Ovary (tissue), 9 donors: Measurements from ENCODE around the gene PCDHGA11. TPM values are rescaled to one million over a fixed set of nuclear protein-coding genes. Genes with fewer than 3 reads are reported as not detected.
"Not testable (repeated sequence)": the region's sequence is repeated elsewhere in the genome, so short reads cannot be mapped to it uniquely, and the experiment has no call there.

ENCODE experiments used
- DNase-seq, 5 donors: peaks; one replicate each; pipeline ENCODE4 v3.0.0-alpha.2; 2019 to 2020
- H3K27ac ChIP-seq, 2 donors: fragments of 200-600 bp; one replicate each; pipeline versions ENCODE4 v1.5.1 to v1.8.0; 2019 to 2022
- H3K27me3 ChIP-seq: fragments of 200-600 bp; one replicate; pipeline ENCODE4 v1.8.0; 2022
- H3K36me3 ChIP-seq: fragments of 200-600 bp; sonication (generic); one replicate; pipeline ENCODE4 v1.5.1; 2019
- H3K4me1 ChIP-seq: one replicate; pipeline ENCODE4 v1.8.1; 2013; ENCODE audit warnings: mild to moderate bottlenecking, moderate library complexity; ENCODE audit not compliant: insufficient read depth
- H3K4me3 ChIP-seq: fragments of 200-600 bp; sonication (generic); one replicate; pipeline ENCODE4 v1.5.1; 2017
- H3K9me3 ChIP-seq, 2 donors: fragments of 200-600 bp in 1 of 2; sonication (generic) in 1 of 2; one replicate each; pipeline versions ENCODE4 v1.5.1 to v1.8.1; 2013 to 2019; ENCODE audit warnings: mild to moderate bottlenecking in 1 of 2, moderate library complexity in 1 of 2
- EP300 ChIP-seq: sonication (generic); formaldehyde crosslinking; IDR thresholded peaks from one replicate; pipeline ENCODE4 v1.6.1; 2017; ENCODE audit warnings: antibody characterized with exemption
- POLR2A ChIP-seq: fragments of 450-650 bp; IDR thresholded peaks from one replicate; pipeline ENCODE4 v1.6.1; 2017; ENCODE audit warnings: antibody characterized with exemption, mild to moderate bottlenecking, moderate library complexity
- WGBS, 3 donors: extraction: QIAGEN DNeasy Blood & Tissue Kit in 1 of 3; methylation state at CpG; one replicate each; pipeline versions ENCODE4 v1.1.5 to v1.1.7; 2013 to 2017; 5-methylcytosine and 5-hydroxymethylcytosine counted together
- intact Hi-C, 4 donors: fragments of 100-400 bp; cut with DNase I; formaldehyde crosslinking; loops; one replicate each; pipeline versions ENCODE4 v1.11.0 to v1.15.1; 2022 to 2023
- polyA plus RNA-seq, 2 donors: library from polyadenylated mRNA; stranded (reverse); fragments of 200-250 nt in 1 of 2; fragments of 350-450 nt in 1 of 2; fragmentation: Illumina TruSeq in 1 of 2; extraction: RNeasy Lipid Tissue Mini Kit (QIAGEN cat#74804) in 1 of 2; gene quantifications; one replicate each; pipeline ENCODE4 v1.2.3, GENCODE V29; 2013 to 2014
- total RNA-seq, 7 donors: library from RNA; depleted of rRNA in 2 of 7; stranded (reverse); fragments of >200 nt in 2 of 7; fragmentation: NEBNext Ultra II Directional in 3 of 7; extraction: Animal tissue kit (Norgen Biotek cat#: 25700) in 3 of 7; gene quantifications; one replicate each; pipeline versions ENCODE4 v1.1.0 to v1.2.4, GENCODE V29; 2016 to 2023
- TF ChIP-seq, protein P1 (sequence below), 3 donors: fragments of 450-650 bp in 2 of 3; fragments of 200-600 bp in 1 of 3; IDR thresholded peaks; one replicate each; pipeline versions ENCODE4 v1.5.1 to v1.8.0; 2016 to 2022; ENCODE audit warnings: antibody characterized with exemption in 3 of 3, mild to moderate bottlenecking in 1 of 3
- donor health status: DM: no; HTN: no; CAD: no; lungs with moderate emphysema.
- donor health status: DM: no; HTN: no; CAD: no.
- donor health status: Bipolar disorder and iron deficiency.
- donor health status: DM: yes; HTN: yes; CAD: no.
- donor health status: DM: no; HTN: no; CAD: no.
- donor health status: DM: yes; HTN: yes; CAD: no.

PCDHGA11 gene
- total and polyA plus RNA-seq, 9 donors: 1.4 to 7.7 (median 4.7) TPM

DNA sequence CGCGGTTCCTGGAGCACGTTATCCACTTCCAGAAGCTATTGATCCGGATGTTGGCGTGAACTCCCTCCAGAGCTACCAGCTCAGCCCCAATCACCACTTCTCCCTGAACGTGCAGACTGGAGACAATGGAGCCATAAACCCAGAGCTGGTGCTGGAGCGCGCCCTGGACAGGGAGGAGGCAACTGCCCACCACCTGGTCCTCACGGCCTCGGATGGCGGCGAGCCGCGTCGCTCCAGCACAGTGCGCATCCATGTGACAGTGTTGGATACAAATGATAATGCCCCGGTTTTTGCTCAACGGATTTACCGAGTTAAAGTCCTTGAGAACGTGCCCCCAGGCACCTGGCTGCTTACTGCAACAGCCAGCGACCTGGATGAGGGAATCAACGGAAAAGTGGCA is 17.5 kb upstream of the PCDHGA11 start:
- TF ChIP-seq, protein P1, sequence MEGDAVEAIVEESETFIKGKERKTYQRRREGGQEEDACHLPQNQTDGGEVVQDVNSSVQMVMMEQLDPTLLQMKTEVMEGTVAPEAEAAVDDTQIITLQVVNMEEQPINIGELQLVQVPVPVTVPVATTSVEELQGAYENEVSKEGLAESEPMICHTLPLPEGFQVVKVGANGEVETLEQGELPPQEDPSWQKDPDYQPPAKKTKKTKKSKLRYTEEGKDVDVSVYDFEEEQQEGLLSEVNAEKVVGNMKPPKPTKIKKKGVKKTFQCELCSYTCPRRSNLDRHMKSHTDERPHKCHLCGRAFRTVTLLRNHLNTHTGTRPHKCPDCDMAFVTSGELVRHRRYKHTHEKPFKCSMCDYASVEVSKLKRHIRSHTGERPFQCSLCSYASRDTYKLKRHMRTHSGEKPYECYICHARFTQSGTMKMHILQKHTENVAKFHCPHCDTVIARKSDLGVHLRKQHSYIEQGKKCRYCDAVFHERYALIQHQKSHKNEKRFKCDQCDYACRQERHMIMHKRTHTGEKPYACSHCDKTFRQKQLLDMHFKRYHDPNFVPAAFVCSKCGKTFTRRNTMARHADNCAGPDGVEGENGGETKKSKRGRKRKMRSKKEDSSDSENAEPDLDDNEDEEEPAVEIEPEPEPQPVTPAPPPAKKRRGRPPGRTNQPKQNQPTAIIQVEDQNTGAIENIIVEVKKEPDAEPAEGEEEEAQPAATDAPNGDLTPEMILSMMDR (IDR thresholded peaks at IDR 0.05): no peak
- TF ChIP-seq POLR2A (no peak), EP300 (no peak)
- no peaks in the 10 kb centered on the region for H3K36me3 ChIP-seq
- H3K27me3 ChIP-seq: no peaks in the 10 kb centered on the region
- intact Hi-C loops: loop anchor here in 1 of 4 donors (10.0 kb wide), 1 partner anchor 151 kb away; no protein-coding TSS in a partner anchor
- H3K27ac ChIP-seq: no peak overlapping the region
- no peak for DNase-seq
- H3K4me1 ChIP-seq: no peaks in the 10 kb centered on the region
- no peak overlapping the region for H3K4me3 ChIP-seq
- peaks cover 10 to 44% of the 10 kb centered on the region in 2 donors for H3K9me3 ChIP-seq
- WGBS, 3 donors: 23 to 30% (median 24%) methylated on average over 22 of the region's 22 CpGs

DNA sequence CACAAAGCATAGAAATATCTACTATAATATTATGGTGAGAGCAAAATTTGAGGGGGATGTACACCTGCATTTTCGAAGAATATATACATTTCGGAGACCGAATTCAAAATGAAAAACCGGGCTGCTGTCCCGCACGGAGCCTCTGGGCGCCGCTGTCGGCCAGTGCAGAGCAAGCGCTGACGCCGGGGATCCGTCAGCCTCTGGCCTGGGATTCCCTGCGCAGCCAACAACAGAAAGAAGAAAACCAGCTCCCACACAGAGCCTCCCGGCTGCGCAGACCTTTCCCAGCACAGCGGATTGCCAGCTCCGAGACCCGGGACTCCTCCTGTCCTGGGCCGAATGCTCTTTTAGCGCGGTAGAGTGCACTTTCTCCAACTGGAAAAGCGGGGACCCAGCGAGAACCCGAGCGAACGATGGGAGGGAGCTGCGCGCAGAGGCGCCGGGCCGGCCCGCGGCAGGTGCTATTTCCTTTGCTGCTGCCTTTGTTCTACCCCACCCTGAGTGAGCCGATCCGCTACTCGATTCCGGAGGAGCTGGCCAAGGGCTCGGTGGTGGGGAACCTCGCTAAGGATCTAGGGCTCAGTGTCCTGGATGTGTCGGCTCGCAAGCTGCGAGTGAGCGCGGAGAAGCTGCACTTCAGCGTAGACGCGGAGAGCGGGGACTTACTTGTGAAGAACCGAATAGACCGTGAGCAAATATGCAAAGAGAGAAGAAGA is 12.9 kb upstream of the PCDHGA11 start, which contains the start of gene PCDHGB6:
Gene PCDHGB6, plus strand, starts transcription at position 232 of the 716 bp plus-strand sequence. Its CDS starts 182 bp downstream, at position 414.
- Histone ChIP-seq H3K9me3 (peaks cover 11 to 56% of the 10 kb centered on the region in 2 donors), H3K27ac (peak within 1 kb of the TSS in 1 of 2 donors; percentile 16), H3K4me3 (peak within 1 kb of the TSS; percentile 29)
- intact Hi-C loops: loop anchor here in 1 of 4 donors (10.0 kb wide), 1 partner anchor 147 kb away; no protein-coding TSS in a partner anchor
- H3K36me3 ChIP-seq, H3K27me3 ChIP-seq, H3K4me1 ChIP-seq: not testable (repeated sequence)
- WGBS, 3 donors: 6 to 12% (median 11%) methylated on average over 50 to 51 of the region's 51 CpGs
- TF ChIP-seq, protein P1 (IDR thresholded peaks at IDR 0.05): peak in 2 of 3 donors; percentile 33 to 47
- DNase-seq: peak; percentile 34 to 62 (median 55)

DNA sequence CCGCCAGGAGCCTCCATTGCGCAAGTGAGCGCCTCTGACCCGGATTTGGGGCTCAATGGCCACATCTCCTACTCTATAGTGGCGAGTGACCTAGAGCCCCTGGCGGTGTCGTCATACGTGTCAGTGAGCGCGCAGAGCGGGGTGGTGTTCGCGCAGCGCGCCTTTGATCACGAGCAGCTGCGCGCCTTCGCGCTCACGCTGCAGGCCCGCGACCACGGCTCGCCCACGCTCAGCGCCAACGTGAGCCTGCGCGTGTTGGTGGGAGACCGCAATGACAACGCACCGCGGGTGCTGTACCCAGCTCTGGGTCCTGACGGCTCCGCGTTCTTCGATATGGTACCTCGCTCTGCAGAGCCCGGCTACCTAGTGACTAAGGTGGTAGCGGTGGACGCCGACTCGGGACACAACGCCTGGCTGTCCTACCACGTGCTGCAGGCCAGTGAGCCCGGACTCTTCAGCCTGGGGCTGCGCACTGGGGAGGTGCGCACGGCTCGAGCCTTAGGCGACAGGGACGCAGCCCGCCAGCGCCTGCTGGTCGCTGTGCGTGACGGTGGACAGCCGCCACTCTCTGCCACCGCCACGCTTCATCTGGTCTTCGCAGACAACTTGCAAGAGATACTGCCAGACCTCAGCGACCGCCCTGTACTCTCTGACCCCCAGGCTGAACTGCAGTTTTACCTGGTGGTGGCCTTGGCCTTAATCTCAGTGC is 11.1 kb upstream of the PCDHGA11 start:
- intact Hi-C loops: loop anchor here in 1 of 4 donors (10.0 kb wide), 2 partner anchors 115 to 145 kb away; no protein-coding TSS in a partner anchor
- no peak overlapping the region for H3K4me3 ChIP-seq
- no peak overlapping the region for H3K27ac ChIP-seq
- no peak for DNase-seq
- WGBS, 3 donors: 18 to 27% (median 19%) methylated on average over 63 to 64 of the region's 64 CpGs
- peaks cover 14 to 55% of the 10 kb centered on the region in 2 donors for H3K9me3 ChIP-seq
- no peaks in the 10 kb centered on the region for H3K27me3 ChIP-seq
- H3K36me3 ChIP-seq: peaks cover 4% of the 10 kb centered on the region
- H3K4me1 ChIP-seq: peaks cover 2% of the 10 kb centered on the region
- no peak for TF ChIP-seq POLR2A
- no peak for TF ChIP-seq EP300
- TF ChIP-seq, protein P1 (IDR thresholded peaks at IDR 0.05): no peak

DNA sequence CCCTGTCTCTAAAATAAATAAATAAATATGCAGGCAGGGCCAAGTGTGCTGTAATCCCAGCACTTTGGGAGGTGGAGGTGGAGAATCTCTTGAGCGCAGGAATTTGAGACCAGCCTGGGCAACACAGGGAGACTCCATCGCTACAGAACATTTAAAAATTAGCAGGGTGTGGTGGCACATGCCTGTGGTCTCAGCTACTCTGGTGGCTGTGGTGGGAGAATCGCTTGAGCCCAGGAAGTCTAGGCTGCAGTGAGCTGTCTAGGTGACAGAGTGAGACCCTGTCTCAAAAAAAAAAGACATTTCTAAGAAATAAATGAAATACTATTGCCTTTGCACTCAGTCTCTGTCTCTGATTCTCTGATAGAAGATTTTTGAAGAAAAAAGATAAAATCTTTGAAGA is 9.3 kb upstream of the PCDHGA11 start:
- Histone ChIP-seq H3K4me1 (peaks cover 2% of the 10 kb centered on the region), H3K36me3 (peaks cover 4% of the 10 kb centered on the region), H3K9me3 (peaks cover 14 to 53% of the 10 kb centered on the region in 2 donors), H3K27ac (no peak overlapping the region), H3K27me3 (no peaks in the 10 kb centered on the region), H3K4me3 (no peak overlapping the region)
- 52 to 72% (median 58%) methylated on average over 3 of the region's 3 CpGs for whole genome bisulfite sequencing, 3 donors
- DNase-seq: no peak
- intact Hi-C loops: loop anchor here in 1 of 4 donors (10.0 kb wide), 1 partner anchor 113 kb away; no protein-coding TSS in a partner anchor
- TF ChIP-seq POLR2A (no peak), EP300 (no peak)
- TF ChIP-seq, protein P1 (IDR thresholded peaks at IDR 0.05): no peak
